ENCODE measurements around the gene AFMID. TPM values are rescaled to one million over a fixed set of nuclear protein-coding genes. Genes with fewer than 3 reads are reported as not detected.

AFMID gene
- total and polyA plus RNA-seq, 9 of the 15 experiments (the other 6 are each of a cell fraction or from before 2014, with no cell fraction given) = 62.1 to 188 (median 74.4) TPM

DNA sequence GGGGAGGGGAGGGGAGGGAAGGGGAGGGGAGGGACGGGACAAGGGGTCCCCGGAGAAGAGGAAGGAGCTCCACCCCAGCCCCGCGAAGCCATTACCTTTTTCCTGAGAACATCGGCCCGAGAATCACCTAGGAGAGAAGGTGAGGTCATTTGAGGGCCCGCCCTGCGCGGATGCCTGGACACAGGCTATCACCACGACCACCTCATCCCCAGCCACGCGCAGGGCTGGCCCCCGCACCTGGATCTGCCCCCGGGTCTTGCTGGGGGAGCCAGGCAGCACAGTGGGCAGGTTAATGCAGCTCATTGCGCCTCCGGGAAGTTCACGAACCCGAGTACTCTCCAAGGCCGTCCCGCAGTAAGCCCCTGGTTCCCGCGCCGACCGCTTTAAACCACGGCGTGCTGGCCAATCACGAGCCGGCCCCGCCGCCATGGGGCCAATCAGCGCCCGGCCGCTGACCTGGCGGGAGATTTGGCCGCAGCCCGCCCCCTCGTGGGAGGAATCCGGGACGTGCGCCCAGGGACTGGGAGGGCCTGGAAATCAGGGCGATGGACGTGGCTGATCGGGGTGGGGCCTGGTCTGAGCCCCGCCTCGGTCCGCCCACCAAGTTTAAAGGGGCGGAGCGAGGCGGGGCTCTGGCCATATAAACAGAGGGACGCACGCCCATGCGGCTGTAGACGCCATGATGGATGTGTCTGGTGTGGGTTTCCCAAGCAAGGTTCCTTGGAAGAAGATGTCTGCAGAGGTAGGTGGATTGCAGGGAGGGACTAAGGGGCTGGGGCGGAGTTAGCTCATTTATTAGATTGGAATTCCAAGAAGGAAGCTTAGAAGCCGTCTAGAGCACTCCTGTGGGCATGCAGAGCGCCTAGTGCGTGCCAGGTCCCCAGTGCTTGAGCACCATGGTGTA lies at the start of gene AFMID, which contains the start of gene TK1 (continued):
- no peak for TF ChIP-seq FOXA3 (CRISPR knock-in tag; conservative IDR thresholded peaks at IDR 0.05 in 1 of 2, IDR thresholded peaks at IDR 0.05 in 1 of 2)
- TF ChIP-seq SRSF7 (optimal IDR thresholded peaks at IDR 0.05; ENCODE audit: low read depth, low read length) = no peak
- peak; percentile 43 for TF ChIP-seq HNRNPLL (IDR thresholded peaks at IDR 0.05; ENCODE audit: low read depth, low read length, poor library complexity, severe bottlenecking)
- no peak for TF ChIP-seq ZNF79 (CRISPR knock-in tag; IDR thresholded peaks at IDR 0.05; ENCODE audit: low read depth)
- TF ChIP-seq, protein P1, sequence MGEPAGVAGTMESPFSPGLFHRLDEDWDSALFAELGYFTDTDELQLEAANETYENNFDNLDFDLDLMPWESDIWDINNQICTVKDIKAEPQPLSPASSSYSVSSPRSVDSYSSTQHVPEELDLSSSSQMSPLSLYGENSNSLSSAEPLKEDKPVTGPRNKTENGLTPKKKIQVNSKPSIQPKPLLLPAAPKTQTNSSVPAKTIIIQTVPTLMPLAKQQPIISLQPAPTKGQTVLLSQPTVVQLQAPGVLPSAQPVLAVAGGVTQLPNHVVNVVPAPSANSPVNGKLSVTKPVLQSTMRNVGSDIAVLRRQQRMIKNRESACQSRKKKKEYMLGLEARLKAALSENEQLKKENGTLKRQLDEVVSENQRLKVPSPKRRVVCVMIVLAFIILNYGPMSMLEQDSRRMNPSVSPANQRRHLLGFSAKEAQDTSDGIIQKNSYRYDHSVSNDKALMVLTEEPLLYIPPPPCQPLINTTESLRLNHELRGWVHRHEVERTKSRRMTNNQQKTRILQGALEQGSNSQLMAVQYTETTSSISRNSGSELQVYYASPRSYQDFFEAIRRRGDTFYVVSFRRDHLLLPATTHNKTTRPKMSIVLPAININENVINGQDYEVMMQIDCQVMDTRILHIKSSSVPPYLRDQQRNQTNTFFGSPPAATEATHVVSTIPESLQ (CRISPR knock-in tag; IDR thresholded peaks at IDR 0.05) = peak; percentile 88
- peak; percentile 74; the same call in 1 of the 2 replicates for TF ChIP-seq ZNF431 (CRISPR knock-in tag; IDR thresholded peaks at IDR 0.05)
- TF ChIP-seq, protein P2, sequence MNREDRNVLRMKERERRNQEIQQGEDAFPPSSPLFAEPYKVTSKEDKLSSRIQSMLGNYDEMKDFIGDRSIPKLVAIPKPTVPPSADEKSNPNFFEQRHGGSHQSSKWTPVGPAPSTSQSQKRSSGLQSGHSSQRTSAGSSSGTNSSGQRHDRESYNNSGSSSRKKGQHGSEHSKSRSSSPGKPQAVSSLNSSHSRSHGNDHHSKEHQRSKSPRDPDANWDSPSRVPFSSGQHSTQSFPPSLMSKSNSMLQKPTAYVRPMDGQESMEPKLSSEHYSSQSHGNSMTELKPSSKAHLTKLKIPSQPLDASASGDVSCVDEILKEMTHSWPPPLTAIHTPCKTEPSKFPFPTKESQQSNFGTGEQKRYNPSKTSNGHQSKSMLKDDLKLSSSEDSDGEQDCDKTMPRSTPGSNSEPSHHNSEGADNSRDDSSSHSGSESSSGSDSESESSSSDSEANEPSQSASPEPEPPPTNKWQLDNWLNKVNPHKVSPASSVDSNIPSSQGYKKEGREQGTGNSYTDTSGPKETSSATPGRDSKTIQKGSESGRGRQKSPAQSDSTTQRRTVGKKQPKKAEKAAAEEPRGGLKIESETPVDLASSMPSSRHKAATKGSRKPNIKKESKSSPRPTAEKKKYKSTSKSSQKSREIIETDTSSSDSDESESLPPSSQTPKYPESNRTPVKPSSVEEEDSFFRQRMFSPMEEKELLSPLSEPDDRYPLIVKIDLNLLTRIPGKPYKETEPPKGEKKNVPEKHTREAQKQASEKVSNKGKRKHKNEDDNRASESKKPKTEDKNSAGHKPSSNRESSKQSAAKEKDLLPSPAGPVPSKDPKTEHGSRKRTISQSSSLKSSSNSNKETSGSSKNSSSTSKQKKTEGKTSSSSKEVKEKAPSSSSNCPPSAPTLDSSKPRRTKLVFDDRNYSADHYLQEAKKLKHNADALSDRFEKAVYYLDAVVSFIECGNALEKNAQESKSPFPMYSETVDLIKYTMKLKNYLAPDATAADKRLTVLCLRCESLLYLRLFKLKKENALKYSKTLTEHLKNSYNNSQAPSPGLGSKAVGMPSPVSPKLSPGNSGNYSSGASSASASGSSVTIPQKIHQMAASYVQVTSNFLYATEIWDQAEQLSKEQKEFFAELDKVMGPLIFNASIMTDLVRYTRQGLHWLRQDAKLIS (CRISPR knock-in tag; IDR thresholded peaks at IDR 0.05) = peak; percentile 81; the same call in 1 of the 2 replicates
- peak; percentile 27; the same call in 1 of the 2 replicates for TF ChIP-seq TCF3 (CRISPR knock-in tag; IDR thresholded peaks at IDR 0.05)
- TF ChIP-seq, protein P3, sequence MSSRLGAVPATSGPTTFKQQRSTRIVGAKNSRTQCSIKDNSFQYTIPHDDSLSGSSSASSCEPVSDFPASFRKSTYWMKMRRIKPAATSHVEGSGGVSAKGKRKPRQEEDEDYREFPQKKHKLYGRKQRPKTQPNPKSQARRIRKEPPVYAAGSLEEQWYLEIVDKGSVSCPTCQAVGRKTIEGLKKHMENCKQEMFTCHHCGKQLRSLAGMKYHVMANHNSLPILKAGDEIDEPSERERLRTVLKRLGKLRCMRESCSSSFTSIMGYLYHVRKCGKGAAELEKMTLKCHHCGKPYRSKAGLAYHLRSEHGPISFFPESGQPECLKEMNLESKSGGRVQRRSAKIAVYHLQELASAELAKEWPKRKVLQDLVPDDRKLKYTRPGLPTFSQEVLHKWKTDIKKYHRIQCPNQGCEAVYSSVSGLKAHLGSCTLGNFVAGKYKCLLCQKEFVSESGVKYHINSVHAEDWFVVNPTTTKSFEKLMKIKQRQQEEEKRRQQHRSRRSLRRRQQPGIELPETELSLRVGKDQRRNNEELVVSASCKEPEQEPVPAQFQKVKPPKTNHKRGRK (tag; IDR thresholded peaks at IDR 0.05) = no peak
- TF ChIP-seq, protein P4, sequence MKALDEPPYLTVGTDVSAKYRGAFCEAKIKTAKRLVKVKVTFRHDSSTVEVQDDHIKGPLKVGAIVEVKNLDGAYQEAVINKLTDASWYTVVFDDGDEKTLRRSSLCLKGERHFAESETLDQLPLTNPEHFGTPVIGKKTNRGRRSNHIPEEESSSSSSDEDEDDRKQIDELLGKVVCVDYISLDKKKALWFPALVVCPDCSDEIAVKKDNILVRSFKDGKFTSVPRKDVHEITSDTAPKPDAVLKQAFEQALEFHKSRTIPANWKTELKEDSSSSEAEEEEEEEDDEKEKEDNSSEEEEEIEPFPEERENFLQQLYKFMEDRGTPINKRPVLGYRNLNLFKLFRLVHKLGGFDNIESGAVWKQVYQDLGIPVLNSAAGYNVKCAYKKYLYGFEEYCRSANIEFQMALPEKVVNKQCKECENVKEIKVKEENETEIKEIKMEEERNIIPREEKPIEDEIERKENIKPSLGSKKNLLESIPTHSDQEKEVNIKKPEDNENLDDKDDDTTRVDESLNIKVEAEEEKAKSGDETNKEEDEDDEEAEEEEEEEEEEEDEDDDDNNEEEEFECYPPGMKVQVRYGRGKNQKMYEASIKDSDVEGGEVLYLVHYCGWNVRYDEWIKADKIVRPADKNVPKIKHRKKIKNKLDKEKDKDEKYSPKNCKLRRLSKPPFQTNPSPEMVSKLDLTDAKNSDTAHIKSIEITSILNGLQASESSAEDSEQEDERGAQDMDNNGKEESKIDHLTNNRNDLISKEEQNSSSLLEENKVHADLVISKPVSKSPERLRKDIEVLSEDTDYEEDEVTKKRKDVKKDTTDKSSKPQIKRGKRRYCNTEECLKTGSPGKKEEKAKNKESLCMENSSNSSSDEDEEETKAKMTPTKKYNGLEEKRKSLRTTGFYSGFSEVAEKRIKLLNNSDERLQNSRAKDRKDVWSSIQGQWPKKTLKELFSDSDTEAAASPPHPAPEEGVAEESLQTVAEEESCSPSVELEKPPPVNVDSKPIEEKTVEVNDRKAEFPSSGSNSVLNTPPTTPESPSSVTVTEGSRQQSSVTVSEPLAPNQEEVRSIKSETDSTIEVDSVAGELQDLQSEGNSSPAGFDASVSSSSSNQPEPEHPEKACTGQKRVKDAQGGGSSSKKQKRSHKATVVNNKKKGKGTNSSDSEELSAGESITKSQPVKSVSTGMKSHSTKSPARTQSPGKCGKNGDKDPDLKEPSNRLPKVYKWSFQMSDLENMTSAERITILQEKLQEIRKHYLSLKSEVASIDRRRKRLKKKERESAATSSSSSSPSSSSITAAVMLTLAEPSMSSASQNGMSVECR (CRISPR knock-in tag; IDR thresholded peaks at IDR 0.05) = peak; percentile 95
- no peak for TF ChIP-seq HMG20B (CRISPR knock-in tag; IDR thresholded peaks at IDR 0.05)
- TF ChIP-seq MED1 (CRISPR knock-in tag; IDR thresholded peaks at IDR 0.05; ENCODE audit: borderline replicate concordance) = no peak
